NCI-H146 treated with DMSO at 0.1 percent for 48 hours (cell line): ENCODE results near the gene ACOXL.
"Not testable (repeated sequence)": the region's sequence is repeated elsewhere in the genome, so short reads cannot be mapped to it uniquely, and the experiment has no call there.

ENCODE experiments used
- DNase-seq: peaks from one replicate; lab custom pipeline; 2025; ENCODE audit not compliant: unreplicated experiment; lab: John Stamatoyannopoulos, UW

Gene ACOXL

DNA sequence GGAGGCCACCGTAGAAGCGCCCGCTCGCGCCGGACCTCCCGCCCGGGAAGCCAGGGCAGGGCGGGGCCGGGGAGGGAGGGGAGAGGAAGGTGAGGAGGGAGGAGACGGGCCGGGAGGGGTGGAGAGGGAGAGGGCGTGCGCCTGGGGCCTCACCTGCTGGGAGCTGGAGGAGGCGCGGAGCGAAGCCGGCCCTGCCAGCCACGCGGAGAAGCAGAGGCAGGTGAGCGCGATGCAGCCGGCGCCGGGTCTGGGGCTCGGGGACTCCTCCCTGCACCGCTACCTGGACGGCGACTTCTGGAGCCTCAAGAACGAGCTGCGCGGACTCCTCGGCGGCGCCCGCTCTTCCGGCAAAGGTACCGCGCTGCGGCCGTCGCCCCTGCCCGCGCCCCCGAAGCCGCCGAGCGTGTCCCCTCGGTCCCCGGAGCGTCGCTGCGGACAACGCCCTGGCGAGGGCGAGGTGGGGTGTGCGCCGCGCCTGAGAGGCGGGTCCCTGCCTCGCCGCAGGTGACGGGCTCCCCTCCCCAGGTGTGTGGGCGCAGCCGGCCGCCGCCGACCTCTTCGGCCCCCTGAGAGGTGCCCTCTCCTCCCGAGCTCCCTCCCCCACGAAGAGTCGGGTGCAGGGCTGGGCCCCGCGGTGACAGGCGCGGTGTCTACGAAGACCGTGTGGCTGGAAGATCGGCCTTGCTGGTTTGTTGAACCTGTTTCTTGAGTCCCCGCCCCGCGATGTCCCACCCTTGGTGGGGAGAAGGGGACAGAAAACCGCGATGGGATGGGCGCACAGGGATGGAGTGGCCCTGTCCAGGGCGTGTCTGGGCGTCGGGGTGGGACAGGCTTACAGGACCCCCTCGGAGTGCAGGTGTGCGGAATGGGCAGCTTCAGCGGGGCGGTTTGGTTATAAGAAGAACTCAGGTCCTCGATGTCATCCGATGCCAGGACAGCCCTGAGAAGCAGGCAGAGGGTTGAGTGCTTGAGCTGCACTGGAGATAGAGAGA is at the start of gene ACOXL:
Gene ACOXL (plus strand): TSS at position 152 of the 992 bp plus-strand sequence. CDS start 35,817 bp downstream, outside the sequence.
- DNase-seq = peak; percentile 71

DNA sequence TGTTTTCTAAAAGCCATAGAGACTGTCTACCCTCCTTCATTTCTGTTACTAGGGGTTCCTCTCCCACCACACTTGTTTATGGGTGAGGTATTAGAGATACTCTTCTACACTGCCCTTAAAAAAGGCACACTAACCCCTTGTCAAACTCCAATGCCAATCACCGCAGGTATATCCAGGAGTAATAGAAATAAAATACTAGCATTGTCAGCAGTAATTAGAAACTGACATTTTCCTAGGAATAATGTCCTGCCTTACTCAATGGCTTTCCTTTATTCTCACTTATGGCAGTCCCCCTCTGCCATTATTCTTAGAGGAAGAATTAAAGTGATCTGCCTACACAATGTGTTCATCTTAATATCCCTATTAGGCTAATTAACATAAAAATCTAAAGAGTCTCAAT is 49.5 kb upstream of the ACOXL start:
- DNase-seq = no peak

DNA sequence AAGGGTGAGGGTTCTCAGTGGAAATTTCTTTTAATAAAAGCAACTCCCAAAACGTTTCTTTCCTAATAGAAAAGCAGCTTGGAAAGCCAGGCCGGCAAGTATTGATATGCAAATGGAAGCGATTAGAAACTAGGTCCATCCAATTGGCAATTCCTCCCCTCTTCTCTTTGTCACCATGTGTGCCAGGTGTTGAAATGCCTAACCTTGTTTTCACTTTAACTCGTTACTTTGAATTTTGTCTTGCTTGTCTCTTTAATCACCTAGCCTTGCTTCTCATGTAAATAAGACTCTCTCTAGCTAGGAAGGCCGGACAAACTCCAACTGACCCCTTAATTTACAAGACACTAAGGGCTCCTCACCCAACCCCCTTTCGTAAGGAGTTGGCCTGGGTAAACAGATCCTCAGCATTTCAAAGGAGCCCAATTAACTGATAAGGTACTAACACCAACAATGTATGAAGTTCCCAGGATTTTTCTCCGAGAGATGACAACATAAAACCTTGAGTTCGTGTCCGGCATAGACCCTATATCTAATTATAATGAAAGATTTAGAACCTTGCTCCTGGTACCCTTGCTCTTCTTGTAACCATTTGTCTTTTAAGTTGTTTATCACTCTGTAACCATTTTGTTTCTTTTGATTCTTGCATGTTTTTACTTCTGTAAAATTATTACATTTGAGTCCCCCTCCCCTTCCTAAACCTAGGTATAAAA is 44.4 kb upstream of the ACOXL start:
- not testable (repeated sequence) for DNase-seq

DNA sequence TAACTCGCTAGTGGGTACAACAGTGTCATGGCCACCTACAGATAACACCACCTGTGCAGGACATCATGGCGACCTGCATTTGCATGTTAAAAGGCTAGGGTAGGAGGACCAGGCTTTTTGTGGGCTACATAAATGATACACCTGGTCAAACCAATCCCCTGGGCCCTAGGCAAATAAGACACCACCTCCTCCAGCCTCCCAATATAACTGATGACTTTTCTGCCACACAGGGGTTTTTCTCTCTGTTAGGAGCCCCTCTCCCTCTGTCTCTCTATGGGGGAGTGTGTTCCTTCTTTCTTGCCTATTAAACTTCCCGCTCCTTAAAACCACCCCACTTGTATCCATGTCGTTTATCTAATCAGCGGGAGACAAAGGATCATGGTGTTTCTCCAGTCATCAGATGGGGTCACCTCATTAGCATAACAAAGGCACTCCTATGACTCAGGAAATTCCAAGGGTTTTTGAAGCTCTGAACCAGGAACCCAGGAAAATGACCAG is 43.7 kb upstream of the ACOXL start:
- no peak for DNase-seq

DNA sequence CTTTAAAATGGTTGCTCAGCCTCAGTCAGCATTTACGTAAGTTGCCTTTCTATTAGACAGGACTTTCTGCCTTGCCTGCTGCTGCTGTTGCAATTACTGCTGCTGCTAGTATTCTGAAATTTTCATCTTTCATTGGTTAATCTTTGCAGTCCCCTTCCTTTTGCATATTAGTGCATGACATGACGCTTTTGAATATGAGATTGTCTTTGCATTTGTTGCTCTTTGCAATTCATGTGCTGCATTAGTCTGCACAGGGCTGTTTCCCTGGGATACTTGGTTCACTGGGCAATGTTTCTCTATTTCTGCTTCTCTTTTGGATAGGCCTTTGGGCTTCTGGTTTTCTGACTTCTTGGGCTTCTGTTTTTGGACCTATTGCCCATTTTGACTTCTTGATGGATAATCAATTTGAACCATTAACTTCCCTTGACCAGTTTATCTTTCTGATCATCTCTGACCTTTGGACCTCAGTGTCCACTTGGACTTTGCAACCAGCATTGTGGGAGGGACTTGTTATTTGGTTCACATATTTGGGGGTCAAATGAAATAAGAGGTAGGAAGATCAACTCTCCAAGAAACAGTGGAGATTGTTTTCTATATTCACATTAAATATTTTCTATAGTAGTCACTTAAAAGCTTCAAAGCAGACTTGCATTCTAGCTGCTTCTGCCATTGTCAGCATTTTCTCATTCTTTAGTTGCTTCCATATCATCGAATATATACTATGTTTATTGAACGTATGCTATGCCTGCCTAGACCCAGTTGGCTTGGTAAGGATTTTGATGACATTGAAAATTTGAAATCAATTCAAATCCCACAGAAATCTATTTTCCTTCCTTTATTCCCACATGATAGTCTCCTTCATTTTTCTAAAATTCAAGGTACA is 42.0 kb upstream of the ACOXL start:
- DNase-seq = no peak

DNA sequence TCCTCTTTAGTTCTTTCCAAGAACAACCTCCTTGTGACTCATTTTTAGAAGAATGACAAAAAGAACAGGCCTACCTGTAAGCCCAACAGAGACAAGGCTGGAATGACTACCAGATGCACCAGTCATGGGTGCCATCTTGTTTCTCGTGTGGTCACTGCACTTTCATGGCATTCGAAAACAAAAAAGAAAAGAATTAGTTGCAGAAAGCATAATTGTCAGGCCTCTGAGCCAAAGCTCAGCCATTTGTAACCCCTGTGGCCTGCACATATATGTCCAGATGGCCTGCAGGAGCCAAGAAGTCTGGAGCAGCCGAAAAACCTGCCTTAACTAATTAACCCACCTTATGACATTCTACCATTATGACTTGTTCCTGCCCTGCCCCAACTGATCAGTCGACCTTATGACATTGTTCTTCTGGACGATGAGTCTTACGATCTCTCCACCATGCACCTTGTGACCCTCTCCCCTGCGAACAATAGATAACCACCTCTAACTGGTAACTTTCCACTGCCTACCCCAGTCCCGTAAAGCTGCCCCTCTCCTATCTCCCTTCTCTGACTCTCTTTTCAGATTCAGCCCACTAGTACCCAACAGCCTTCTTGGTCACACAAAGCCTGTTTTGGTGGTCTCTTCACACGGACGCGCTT is 40.6 kb upstream of the ACOXL start:
- no peak for DNase-seq

DNA sequence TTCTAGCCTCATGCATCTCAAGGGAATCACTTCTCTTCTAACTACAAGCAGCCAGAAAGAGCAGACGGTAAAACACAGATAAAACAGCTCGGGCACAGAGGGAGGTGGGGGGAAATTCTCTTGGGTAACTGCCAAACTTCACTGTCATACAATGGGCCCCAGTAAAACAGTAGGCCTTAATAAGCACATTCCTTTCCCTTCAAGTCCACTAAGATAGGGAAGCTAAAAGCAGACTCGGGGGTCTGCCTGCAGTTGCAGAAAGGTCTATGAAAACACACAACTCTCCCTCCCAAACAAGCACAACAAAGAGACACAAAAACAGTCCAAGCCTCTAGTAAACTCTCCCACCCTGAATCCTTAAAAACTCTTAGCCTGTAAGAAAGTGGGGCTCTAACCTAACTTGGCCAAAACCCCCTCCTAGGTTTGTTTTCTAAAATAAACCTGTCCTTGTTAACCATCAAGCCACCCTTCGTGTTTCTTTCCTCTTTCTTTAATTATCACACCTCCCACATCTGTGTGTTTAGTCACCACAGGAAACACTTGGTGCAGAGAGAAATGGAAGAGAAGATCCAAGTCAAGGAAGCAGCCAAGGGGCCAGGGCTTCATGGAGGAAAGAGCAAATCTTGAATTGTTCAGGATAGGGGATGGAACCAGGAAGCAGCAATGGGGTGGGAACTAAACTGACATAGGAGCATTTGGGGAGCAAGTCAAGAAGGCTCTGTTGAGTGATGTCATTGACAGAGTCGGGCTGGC is 37.1 kb upstream of the ACOXL start:
- not testable (repeated sequence) for DNase-seq

DNA sequence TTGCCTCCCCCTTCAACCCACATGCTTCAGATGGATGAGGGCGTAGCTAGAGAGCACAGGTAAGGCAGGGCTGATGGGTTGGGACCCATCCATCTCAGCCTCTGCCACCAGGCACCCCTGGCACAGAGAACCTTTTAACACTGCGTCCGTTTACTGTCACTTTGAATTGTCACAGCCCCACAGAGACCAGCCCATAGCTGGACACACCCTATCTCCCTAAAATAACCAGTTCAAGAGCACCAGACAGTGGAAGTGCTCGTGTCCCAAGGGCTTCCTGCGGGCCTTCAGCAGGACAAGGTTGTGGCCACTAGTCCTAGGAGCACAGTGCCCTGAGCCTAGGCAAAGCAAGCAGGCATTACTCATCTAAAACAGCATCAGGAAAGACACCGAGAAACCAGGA is 34.1 kb upstream of the ACOXL start:
- not testable (repeated sequence) for DNase-seq

DNA sequence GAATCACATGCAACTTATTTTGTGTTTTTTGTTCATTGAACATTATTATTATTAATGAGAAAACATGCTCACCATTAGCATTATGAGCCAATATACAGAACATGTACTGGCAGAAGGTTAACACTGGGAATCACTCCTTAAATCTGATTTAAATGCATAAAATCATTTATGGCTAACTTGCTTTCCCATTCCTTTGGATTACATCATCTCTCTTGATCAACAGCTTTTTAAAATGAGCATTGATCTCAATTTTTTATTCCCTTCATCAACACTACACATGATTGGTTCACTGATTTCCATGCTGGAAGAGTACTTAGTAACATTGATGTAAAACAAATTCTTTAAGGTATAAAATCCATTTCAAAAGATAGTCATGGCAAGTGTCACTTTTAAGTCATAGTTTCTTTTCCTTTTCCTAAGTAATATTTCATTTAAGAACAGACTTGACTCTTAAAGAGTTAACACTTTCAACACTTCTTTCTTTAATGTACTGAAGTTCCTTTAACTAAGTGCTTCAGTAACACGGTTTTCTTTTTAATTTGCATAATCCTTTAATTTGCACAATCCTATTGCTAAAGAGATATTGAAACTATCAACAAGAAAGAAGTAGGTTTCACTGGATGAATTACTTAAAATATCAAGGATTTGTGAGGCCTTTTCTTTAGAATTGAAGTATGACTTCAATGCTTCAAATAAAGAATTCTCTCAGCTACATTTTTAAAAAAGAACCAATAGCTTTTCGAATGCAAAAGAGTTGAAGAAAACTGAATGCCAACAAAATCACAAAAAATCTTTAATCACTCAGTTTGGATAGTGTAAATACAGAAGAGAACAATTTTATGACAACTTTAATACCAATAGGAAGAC is 29.6 kb upstream of the ACOXL start:
- DNase-seq = no peak

DNA sequence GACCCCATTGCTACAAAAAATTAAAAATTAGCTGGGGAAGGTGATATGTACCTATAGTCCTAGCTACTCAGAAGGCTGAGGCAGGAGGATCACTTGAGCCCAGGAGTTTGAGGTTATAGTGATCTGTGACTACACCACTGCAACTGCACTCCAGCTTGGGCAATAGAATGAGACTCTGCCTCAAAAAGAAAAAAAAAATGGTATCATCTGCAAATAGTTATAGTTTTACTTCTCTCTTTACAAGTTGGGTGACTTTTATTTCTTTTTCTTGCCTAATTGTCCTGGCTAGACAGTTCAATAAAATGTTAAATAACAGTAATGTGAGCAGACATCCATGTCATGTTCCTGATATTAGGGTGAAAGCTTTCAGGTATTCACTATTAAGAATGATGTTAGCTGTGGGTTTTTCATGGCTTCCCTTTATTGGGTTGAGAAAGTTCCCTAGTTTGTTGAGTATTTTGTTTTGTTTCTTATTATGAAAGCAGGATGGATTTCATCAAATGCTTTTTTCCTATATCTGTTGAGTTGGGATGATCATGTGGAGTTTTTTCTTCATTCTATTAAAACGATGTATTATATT is 24.9 kb upstream of the ACOXL start:
- no peak for DNase-seq

DNA sequence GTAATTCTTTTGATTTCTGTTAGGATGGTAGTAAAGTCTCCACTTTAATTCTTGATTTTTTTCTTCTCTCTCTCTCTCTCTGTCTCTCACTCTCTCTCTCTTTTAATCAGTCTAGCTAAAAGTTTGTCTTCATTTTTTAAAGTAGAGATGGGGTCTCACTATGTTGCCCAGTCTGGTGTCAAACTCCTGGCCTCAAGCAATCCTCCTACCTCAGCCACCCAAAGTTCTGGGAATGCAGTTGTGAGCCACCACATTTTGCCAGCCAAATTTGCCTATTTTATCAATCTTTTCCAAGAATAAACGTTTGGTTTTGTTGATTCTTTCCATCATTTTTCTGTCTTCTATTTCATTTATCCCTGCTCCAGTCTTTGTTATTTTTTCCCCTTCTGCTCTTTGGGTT is 23.9 kb upstream of the ACOXL start:
- DNase-seq = no peak

DNA sequence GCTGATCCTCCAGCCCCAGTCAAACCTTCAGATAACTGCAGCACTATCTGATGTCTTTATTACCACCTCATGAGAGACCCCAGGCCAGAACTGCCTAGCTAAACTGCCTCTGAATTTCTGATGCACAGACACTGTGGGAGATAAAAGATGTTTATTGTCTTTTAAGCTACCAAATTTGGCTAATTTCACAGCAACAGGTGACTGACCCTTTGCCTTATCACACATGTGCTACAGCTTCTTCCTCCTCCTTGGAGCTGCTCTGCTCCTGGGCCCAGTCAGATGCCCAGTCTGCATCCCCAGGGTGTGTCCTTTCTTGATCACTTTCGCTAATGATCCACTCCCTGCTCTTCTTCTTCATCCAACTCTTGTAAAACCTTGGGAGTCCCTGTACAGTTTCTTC is 19.6 kb upstream of the ACOXL start:
- DNase-seq = no peak

DNA sequence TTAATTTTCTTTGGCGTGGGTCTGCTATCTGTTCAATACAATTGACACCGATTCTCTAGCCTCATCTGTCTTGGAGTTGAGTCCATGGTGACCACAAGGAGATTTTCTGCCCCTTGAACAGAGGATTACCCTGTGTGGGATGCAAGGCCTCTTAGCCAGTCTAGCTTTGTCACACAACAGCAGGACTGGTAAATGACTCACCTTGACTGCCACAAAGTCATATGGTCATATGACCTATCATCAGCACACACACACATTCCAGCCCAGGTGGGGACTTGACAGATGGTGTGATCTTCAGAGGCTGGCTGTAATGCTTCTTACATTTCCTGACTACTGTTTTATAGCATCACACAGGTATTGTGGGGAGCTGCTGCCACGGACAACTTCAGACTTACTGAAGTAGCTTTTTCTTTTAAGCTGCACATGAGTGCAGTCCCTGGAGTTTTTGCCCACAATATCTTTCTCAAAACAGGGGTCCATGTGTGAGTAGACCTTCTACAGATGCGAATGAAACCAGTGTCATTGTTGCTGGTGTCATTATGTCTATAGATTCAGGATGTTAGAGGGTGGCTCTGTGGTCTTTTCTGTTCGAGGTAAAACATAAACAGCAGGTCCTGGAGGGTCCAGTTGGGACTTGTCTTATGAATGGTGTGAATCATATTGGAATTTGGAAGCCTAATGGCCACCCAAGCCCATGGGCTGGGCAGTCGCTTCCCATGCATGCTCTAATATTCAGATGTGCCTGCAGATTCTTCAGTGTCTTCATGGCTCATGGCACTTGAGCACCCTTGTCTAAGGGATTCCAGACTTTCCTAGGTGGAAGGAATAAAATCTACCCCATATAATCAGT is 18.6 kb upstream of the ACOXL start:
- no peak for DNase-seq

DNA sequence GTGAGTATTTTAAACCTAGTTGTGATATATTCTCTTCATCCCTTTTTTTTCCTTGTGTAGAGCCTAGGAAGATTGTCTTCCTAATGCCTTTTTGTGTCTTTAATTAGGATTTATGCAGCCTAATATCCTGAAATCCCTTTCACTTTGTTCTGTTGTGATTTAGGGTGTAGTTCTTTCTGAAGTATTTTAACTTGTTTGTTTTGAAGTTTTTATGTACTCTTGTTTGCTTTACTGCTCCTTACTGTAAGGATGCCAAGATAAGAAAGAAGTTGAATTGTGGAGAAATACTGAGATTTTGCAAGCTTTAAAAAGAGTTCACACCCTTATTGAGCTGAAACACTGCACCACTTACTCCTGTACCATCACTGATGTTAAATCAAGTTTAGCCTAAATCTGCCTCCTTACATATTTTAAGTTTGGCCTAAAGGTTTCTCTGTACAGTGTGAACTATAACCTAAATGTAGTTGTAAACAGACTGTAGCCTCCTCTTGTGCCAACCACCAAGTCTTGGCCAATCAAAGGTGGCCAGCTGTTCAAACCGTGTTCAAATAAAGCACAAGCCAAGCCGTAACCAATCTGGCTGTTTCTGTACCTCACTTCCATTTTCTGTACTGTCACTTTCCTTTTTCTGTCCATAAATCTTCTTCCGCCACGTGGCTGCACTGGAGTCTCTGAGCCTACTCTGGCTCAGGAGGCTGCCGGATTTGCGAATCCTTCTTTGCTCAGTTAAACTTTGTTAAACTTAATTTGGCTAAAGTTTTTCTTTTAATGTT is 17.7 kb upstream of the ACOXL start:
- DNase-seq = no peak

DNA sequence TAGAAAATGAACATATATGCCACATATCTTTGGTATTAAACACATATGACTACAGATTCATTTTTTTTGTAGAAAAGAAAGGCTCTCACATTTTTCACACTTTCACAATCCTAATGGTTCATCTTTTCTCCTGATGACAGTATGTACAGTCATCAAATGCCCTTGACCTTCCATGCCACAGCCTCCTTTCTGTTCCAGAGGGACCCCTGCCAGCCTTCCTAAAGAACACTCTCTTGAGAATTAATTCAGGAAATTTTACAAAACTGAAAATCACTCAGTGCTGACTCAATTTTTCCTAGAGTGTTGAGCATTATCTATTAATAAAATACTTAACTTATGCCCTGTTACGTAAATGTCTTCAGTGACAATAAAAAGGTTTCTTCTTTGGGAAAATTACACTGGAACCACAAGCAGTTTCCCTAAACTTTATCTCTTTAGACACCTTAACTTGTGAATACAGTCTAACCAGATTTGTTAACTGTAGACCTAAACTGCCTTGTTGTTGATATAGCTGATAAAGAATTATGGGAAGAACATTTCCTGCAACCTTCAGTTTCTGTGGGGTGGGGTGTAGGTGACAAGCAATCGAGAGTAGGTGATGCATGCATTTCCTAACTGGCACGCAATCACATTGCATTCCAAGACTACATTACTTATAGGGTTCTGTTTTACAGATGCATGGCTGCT is 15.3 kb upstream of the ACOXL start:
- no peak for DNase-seq

DNA sequence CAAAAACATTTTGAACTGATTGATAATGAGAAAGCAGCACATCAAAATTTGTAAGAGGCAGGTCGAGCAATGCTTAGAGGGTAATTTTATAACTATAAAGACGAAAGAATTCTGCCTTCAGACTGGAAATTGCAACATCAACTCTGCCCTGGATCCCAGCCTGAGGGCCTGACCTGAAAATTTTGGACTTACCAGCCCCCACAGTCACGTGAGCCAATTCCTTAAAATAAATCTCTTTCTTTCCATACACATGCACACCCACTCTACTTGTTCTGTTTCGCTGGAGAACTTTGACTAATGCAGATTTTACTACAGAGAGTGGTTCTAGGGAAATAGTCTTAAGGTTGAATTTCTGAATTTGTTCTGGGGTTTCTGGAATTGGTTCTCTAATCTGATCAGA is 14.6 kb upstream of the ACOXL start:
- no peak for DNase-seq
